CD4-positive, alpha-beta T cell treated with Interleukin-6 at 100 ng/mL for 8 hours (primary cell): ENCODE measurements around the gene DNAJB11.
A peak's percentile ranks its signal among the peaks of the same experiment; 100 is the strongest.
"Not testable (repeated sequence)": the region's sequence is repeated elsewhere in the genome, so short reads cannot be mapped to it uniquely, and the experiment has no call there.

Experiments
- DNase-seq: peaks from one replicate; pipeline ENCODE4 v3.0.0-alpha.2; 2020; ENCODE audit warnings: mixed read lengths, low spot score

DNAJB11 gene

GRCh38 chr3:186570096-186570940 is at the start of gene DNAJB11:
Gene DNAJB11, plus strand, starts transcription at chr3:186570720. Its CDS starts 178 bp downstream, at chr3:186570898.
- DNase-seq = peak; percentile 99

- DNase-seq = no peak
Observed at GRCh38 chr3:186520957-186521842, 49.3 kb upstream of the DNAJB11 start.

GRCh38 chr3:186523022-186523421 is 47.5 kb upstream of the DNAJB11 start:
- no peak for DNase-seq

- DNase-seq = no peak
Observed at GRCh38 chr3:186523434-186523833, 47.1 kb upstream of the DNAJB11 start.

GRCh38 chr3:186524616-186525015 is 45.9 kb upstream of the DNAJB11 start:
- no peak for DNase-seq

- DNase-seq = no peak
Observed at GRCh38 chr3:186525369-186526255, 44.9 kb upstream of the DNAJB11 start.

GRCh38 chr3:186526256-186526606 is 44.3 kb upstream of the DNAJB11 start:
- no peak for DNase-seq

- DNase-seq = no peak
Observed at GRCh38 chr3:186529201-186529999, 41.1 kb upstream of the DNAJB11 start.

GRCh38 chr3:186530415-186530814 is 40.1 kb upstream of the DNAJB11 start:
- DNase-seq = no peak

- DNase-seq = not testable (repeated sequence)
Observed at GRCh38 chr3:186531694-186532093, 38.8 kb upstream of the DNAJB11 start.

GRCh38 chr3:186532598-186533072 is 37.9 kb upstream of the DNAJB11 start:
- DNase-seq = no peak

- DNase-seq = peak; percentile 38
Observed at GRCh38 chr3:186534113-186534669, 36.3 kb upstream of the DNAJB11 start.

- DNase-seq = no peak
Observed at GRCh38 chr3:186536883-186537844, 33.4 kb upstream of the DNAJB11 start.

- no peak for DNase-seq
Observed at GRCh38 chr3:186538779-186539178, 31.7 kb upstream of the DNAJB11 start.

- DNase-seq = peak; percentile 84
Observed at GRCh38 chr3:186540221-186540834, 30.2 kb upstream of the DNAJB11 start.

GRCh38 chr3:186540835-186541226 is 29.7 kb upstream of the DNAJB11 start:
- no peak for DNase-seq

- no peak for DNase-seq
Observed at GRCh38 chr3:186544281-186544680, 26.2 kb upstream of the DNAJB11 start, which contains the start of gene CRYGS. Gene CRYGS, minus strand, starts transcription at chr3:186544380. Its CDS starts 54 bp downstream, at chr3:186544326.

- no peak for DNase-seq
Observed at GRCh38 chr3:186549497-186549896, 21.0 kb upstream of the DNAJB11 start.

- DNase-seq = no peak
Observed at GRCh38 chr3:186551387-186551786, 19.1 kb upstream of the DNAJB11 start.
